ENCODE measurements around the gene TGM2.

GRCh38 chr20:38162149-38162548, 2.9 kb downstream of the TGM2 start:
- TF ChIP-seq POLR2A (IDR thresholded peaks at IDR 0.05) = no peak
- TF ChIP-seq CTCF (IDR thresholded peaks at IDR 0.05) = no peak
- no peak for TF ChIP-seq EP300 (IDR thresholded peaks at IDR 0.05)
- TF ChIP-seq POLR2AphosphoS5 (IDR thresholded peaks at IDR 0.05) = no peak
